ENCODE results near the gene ICA1.

- no peak for TF ChIP-seq CTCF (IDR thresholded peaks at IDR 0.05; ENCODE audit: low read depth, low read length, poor library complexity, severe bottlenecking)
- no peak for TF ChIP-seq EZH2phosphoT487 (IDR thresholded peaks at IDR 0.05; ENCODE audit: borderline replicate concordance, low read length)
Measured at GRCh38 chr7:8115547-8116402, 146.2 kb downstream of the ICA1 start.

Data from DOHH2 (cell line).